ENCODE data around the gene BCAT1.
"Not testable (repeated sequence)": the region's sequence is repeated elsewhere in the genome, so short reads cannot be mapped to it uniquely, and the experiment has no call there.

BCAT1 gene

DNA sequence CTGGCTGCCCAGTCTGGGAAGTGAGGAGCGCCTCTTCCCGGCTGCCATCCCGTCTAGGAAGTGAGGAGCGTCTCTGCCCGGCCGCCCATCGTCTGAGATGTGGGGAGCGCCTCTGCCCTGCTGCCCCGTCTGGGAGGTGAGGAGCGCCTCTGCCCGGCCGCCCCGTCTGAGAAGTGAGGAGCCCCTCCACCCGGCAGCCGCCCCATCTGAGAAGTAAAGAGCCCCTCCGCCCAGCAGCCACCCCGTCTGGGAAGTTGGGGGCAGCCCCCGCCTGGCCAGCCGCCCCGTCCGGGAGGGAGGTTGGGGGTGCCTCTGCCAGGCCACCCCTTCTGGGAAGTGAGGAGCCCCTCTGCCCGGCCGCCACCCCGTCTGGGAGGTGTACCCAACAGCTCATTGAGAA, 22.8 kb downstream of the BCAT1 start:
- not testable (repeated sequence) for ATAC-seq

DNA sequence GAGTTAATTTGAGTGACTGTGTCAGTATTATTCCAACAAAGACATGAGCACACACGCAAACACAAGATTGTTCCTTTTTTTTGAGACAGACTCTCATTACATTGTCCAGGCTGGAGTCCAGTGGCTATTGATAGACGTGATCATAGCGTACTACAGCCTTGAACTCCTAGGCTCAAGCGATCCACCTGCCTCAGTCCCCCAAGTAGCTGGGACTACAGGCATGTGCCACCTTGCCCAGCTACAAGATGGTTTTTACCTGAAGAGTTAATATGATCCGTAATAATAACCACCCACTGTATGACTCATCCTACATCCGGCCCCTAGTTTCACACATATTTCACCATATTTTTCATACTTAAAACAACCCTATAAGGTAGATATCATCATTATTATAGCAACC, 26.8 kb downstream of the BCAT1 start:
- peak in 1 of 2 donors; percentile 31 for ATAC-seq

DNA sequence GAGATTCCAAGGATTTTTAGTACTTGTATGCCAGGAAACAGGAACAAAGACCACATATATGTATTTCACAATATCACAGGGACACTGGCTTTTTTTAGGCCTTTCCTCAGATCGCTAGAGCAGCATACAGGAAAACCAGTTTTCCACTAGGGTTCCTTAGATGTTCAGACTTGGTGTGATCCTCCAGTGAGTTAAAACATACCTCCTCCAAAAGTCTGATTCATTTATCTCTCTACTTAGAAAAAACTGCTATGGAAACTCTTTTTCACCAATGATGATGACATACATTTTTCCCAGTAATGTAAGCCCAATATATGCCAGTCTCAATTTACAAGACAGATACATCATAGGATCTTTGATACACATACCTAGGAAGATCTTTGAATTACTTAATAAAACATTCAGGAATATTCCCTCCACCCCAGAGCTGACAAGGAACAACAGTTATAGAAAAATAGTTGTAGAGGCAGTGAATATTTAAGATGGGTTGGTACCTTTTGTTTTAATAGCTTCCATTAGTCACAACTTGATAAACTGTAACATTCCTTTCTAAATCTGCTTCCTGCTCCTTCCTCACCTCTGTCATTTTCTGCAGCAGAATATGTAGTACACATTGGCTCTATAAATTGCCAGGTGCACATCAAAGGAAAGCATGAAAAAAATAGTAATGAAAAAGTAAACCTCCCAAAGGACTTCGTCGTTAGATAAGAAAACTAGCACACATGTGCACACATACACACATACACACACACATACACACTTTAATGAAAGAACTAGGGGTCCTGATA, 27.5 kb downstream of the BCAT1 start:
- peak; percentile 7 to 11 for ATAC-seq

DNA sequence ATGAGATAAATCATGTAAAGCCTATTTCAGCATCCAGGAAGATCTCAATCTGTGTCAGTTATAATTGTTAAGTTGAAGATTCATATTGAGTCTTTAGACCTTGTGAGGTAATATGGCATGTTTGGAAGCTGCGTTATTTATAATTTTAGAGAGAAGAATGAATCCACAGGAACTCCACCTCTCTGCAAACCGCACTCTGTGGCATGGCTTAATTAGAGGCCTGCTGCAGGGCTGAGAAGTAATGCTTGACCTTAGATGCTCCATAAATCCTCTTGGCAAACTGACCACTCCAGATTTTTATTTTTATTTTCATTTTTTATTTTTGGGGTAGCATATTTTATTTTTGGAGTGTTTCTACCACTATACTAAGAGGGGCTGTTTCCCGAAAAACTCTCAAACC, 28.8 kb downstream of the BCAT1 start:
- no peak for ATAC-seq

DNA sequence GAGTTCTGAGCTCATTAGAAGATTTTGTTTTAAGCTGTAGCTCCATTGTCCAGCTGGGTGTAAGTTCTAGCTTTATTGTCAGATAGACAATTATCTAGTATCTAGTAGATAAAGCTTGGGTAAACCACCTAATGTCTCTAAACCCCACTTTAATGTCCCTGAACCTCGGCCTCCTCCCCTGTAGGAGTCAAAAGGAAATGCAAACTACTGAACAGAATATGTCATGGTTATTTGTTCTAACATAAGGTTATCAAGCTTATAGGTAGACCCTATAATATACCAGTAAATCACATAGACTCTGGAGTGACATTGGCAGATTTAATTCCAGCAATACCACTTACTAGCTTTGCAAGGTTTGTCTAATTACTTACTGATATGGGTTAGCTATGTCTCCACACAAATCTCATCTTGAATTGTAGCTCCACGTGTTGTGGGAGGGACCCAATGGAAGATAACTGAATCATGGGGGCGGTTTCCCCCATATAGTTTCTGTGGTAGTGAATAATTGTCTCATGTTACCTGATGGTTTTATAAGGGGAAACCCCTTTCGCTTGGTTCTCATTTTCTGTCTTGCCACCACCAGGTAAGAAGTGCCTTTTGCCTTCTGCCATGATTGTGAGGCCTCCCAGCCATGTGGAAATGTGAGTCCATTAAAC, 29.4 kb downstream of the BCAT1 start:
- ATAC-seq, result peak; percentile 83

DNA sequence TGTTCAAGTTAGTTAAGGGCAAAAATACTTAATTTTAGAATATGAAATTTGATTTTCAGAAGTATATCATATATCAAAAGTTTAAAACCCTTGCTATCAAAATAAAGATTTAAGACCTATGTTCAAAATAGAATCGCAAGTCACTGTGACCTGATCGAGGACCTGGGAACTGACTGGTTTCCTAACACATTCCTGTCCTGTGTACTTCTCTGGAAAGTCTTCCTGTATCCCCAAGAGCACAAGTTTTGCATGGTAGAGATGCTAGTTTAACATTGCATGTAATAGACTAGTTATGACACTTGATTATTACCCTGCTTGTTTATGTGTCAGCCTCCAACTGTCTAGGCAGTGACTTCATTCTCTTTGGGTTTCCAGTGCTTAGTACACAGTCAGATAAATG, 30.3 kb downstream of the BCAT1 start:
- no peak for ATAC-seq

DNA sequence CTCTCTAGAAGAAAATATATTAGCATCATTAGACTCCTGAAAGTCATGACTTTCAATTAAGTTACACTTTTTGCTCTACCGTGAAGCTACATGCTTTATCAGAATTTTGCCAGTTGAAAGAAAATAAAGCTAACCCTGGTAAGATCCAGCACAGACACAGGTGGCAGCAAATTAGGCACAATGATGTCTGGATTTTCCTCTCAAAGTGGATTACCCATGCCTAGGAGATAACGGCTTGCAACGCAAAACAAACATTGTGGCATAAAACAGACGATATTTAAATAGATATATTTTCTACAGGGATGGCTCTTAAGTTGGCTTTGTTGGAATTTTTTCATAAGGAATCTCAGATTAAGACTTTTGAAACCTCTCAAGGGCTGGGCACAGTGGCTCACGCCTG, 33.4 kb downstream of the BCAT1 start:
- ATAC-seq, result no peak

DNA sequence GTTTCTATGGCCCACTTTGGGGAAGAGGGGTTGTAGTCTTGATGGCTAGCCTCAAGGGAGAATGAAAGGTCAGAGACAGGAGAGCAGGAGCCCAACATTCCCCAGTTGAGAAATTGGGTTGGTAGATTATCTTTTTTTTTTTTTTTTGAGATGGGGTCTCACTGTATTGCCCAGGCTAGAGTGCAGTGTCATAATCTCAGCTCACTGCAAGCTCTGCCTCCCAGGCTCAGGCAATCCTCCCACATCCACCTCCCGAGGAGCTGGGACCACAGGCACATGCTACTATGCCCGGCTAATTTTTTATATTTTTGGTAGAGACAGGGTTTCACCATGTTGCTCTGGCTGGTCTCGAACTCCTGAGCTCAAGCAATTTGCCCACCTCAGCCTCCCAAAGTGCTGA, 34.9 kb downstream of the BCAT1 start:
- ATAC-seq, result no peak

DNA sequence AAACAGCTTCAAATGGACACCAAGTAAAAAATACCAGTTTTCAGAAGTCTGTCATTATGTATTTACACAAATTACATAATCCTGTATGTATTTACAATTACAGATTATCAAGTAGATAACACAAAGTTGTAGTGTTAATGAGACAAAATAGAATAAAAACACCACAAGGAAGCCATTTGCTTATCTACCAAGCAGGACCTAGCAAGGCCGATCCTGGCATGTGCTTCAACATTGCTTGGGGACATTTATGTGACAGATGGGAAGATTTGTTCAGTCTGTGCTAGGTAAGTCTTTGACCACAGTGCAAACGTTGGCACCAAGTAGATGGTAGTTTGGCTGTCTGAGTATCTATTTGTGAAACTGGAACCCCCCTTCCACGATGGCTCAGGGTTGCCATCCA, 35.8 kb downstream of the BCAT1 start:
- ATAC-seq, result no peak

DNA sequence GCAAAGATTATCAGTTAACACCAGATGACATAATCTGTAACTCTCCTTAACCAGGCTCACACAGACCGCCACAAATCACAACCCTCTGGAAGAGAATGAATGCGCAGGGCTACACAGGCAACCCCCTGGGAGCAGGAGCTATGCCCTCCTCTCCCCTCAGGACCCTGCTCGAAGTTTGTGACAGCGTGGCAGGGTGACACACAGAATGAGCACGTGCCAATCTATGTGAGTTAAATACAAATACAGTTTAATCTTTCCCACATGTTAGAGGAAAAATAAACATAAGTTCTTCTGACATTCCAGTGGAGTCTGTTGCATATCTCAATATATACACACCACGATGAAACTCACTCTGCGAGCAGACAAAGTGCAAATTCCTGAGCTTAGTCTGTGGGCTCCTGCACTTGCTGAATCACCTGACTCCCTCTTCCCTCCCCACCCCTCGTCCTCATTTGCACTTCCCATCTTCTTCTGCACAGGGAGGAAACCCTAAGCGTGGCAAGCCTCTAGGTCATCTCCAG, 37.6 kb downstream of the BCAT1 start:
- ATAC-seq, result no peak

DNA sequence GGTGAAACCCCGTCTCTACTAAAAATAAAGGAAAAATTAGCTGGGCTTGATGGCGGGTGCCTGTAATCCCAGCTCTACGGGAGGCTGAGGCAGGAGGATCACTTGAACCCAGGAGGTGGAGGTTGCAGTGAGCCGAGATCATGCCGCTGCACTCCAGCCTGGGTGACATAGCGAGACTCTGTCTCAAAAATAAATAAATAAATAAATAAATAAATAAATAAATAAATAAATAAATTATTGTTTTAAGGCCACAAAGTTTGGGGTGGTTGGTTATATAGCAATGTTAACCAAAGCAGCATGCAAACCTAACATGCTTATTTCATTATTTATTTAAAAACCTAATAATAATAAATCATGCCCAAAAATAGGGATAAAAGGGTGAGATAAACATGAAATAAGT, 38.7 kb downstream of the BCAT1 start:
- ATAC-seq, result not testable (repeated sequence)

DNA sequence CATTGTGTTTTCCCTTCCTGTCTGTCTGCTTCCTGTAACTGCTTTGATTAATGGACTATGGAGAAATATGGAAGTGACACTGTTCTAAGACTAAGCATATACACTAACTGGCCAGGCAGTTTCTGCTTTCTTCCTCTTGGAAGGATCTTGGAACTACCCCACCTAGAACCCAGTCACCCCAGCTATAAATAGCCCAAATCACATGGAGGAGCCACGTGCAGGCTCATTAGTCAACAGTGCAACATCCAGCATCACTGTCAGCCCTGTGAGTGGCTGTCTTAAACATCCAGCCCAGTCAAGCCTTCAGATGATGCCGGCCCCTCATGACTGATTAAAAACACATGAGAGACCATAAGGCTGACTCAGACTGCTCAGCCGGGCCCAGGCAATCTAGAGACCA, 39.2 kb downstream of the BCAT1 start:
- peak in 1 of 2 donors; percentile 10 for ATAC-seq

DNA sequence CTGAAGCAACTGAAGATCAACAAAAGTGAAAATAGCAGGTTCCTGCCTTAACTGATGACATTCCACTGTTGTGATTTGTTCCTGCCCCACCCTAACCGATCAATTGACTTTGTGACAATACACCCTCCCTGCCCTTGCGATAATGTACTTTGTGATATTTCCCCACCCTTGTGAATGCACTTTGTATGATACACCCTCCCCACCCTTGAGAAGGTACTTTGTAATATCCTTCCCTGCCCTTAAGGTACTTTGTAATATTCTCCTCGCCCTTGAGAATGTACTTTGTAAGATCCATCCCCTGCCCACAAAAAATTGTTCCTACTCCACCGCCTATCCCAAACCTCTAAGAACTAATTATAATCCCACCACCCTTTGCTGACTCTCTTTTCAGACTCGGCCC, 41.4 kb downstream of the BCAT1 start:
- no peak for ATAC-seq

DNA sequence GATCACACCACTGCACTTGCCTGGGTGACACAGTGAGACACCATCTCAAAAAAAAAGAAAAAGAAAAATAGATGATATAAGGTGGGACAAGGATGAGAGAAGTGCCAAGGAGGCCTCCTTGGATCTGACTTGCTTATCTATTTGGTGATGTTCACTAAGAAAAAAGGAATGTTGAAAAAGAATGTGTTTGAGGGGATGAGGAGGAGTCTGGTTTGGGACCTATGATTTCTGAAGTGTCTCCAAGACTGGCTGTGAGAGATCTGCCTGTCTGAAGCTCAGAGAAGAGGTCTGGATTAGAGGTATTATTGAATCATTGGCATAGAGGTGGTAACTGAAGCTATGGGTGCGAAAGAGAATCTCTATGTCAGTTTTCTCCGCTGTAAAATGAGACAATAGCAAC, 42.8 kb downstream of the BCAT1 start:
- ATAC-seq, result no peak

DNA sequence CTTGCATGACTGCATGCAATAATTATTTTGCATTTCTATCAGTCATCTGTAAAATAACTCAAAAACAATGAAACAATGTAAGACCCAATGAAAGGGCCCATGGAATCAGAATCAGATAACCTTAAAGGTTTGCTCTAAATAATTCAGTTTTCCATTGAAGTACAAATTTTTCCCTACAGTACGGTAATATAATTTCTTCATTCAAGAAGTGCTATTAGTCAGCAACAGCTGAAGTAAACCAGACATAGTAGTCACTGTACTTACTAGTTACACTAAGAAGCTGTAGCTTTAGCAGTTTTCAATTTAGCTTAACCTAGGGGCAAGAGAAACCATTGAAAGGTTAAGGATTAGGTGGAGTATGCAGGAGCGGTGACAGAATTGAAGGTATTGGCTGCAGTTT, 43.5 kb downstream of the BCAT1 start:
- ATAC-seq, result no peak

DNA sequence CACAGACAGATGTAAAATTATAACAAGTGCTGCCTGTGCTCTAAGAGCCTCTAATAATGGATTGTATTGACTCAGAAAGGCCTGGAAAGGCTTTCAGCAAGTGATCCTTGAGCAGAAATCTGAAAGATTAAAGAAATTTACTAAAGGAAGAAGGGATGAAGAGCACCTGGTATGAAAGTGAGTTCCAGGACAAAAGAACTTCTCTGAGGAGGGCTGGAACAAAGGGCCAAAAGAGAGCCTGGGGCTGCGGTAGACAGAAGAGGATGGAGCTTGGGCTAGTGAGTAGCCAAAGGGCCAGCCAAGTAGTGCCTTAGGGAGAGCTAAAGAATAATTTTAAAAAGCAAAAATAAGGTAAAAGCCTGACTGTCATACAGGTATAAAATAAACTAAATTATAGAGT, 44.0 kb downstream of the BCAT1 start:
- no peak for ATAC-seq

DNA sequence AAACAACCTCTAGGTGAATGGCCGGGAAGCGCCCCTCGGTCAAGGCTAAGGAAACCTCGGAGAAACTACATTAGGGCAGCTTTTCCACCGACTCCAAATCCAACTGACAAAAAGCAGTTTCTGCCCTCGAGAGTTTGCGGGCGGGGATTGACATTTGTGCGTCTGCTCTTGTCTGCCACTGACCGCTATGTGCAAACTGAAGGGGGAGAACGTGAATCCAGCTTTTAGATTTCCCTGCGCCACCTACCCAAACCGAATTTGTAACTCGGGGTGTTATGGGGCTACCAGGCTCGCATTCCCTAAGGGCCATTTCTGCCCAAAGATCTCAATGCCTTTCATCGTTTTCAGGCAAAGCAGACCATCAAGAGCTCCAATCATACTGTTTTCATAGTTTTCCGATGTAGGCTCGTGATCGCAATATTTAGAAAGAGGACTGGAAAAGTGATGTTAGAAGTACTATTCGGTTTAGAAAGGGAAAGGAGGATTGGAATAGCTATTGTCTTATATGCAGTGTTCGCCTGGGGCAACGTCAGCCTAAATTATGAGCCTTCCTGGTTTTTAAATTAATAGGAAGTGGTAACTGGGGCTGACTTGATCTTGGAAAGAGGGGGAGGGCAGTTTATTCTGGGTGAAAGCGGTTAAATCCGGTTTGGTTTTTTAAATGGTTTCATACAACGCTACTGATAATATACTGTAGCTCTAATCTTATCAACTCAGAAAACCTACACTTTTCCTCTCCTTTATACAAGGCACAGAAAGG, 45.4 kb downstream of the BCAT1 start:
- no peak for ATAC-seq

DNA sequence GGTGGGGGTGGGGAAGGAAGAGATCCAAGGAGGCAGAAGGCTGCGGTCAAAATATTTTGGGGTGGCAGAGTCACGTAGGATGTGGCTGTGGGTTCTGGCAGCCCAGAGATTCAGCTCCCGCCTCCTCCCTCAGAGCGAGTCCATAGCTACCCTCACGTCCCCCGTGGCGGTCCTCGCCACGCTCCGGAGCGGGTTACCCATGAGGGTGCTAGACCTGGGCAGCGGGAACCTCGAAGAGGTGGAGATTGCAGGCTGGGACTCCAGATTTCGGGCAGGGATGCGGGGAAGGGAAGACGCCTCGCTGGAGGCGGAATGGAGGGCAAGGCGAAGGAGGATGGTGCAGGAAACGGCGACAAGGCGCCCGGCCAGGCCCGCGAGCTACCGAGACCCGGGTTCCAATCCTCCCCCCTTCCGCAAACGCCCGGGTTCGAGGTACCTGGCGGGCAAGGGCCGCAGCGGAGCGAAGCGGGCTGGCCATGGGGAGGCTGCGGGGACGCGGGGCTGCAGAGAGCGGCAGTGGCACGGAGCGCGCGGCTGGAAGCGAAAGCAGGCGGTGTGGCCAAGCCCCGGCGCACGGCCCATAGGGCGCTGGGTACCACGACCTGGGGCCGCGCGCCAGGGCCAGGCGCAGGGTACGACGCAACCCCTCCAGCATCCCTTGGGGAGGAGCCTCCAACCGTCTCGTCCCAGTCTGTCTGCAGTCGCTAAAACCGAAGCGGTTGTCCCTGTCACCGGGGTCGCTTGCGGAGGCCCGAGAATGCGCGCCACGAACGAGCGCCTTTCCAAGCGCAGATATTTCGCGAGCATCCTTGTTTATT, 46.2 kb downstream of the BCAT1 start:
- peak in 1 of 2 donors; percentile 27 for ATAC-seq

DNA sequence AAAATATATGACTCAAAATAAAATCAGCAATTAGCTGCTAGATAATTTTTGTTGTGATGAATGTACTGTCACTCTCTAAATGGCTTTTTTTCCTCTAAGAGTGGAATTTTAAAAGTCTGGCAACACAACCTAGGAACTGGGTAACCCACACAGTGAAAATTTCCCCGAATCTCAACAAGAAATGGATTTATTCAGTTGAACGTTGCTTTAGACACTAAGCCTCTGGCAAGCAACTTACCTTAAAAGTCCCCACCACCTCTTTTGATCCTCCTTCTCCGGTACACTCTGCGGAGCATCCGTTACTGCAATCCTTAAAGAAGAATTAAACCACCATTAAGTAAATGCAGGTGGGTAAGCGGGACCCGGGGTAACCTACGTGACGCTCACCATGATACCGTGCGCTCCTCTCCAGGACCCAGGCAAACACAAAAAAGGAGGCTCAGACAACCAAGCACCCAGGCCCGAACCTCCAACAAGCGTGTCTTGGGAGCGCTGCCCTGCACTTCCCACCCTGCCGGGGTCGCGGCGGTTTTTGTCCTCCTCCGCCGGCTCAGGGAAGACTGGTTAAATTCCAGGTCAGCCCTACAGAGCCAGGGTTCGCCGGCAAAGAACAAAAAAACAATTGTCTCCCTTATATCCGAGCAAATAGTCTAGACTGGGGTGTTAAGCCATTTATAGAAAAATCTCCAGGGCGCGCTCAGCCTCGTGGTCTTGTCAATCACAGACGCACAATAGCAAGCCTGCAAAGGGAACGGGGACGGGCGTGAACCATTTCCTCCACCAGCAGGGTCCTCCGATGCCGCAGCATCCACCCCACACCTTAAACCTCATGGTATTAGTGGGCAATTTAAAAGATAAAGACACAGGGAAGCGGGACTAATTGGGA, 47.1 kb downstream of the BCAT1 start:
- no peak for ATAC-seq

DNA sequence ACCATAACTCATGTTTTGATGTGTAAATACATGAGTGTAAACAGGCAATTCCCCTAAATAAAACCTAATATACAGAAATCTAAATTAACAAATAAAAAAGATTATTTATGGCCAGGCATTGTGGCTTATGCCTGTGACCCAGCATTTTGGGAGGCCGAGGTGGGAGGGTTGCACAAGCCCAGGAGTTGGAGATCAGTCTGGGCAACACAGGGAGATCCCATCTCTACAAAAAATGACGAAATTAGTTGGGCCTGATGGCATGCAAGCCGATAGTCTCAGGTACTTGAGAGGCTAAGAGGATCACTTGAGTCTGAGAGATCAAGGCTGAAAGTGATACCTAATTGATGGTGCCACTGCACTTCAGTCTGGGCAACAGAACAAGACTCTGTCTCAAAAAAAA, 48.7 kb downstream of the BCAT1 start:
- ATAC-seq, result no peak

DNA sequence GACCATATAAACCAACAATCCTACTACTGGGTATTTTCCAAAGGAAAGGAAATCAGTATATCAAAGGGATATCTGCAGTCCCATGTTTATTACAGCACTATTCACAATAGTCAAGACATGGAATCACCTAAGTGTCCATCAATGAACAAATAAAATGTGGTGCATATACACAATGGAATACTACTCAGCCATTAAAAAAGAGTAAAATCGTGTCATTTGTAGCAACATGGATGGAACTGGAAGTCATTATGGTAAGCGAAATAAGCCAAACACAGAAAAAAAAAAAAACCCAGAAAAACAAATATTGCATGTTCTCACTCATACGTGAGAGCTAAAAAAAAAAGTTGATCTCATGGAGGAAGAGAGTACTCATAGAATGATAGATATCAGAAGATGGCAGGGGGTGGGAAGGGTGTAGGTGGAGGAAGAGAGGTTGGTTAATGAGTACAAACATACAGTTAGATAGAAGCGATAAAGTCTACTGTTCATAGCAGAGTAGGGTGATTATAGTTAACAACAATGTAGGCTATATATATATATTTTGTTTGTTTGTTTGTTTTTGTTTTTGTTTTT, 49.3 kb downstream of the BCAT1 start:
- peak in 1 of 2 donors; percentile 24 for ATAC-seq
